WERI-Rb-1 (cell line): Measurements from ENCODE around the gene HACD2.
A peak's percentile ranks its signal among the peaks of the same experiment; 100 is the strongest.

Experiments used
- DNase-seq: peaks from one replicate; pipeline ENCODE4 v3.0.0-alpha.2; 2020
- H3K27ac ChIP-seq: fragments of 250-450 bp; sonication (Bioruptor Pico); 2 replicates; pipeline ENCODE4 v1.5.1; 2020; ENCODE audit warnings: mild to moderate bottlenecking, moderate library complexity
- H3K27me3 ChIP-seq: fragments of 250-450 bp; sonication (Bioruptor Pico); 2 replicates; pipeline ENCODE4 v1.5.1; 2021; ENCODE audit warnings: mild to moderate bottlenecking, low read depth, moderate library complexity; ENCODE audit not compliant: insufficient read depth, severe bottlenecking
- H3K36me3 ChIP-seq: fragments of 250-450 bp; sonication (Bioruptor Pico); 2 replicates; pipeline ENCODE4 v1.5.1; 2020; ENCODE audit warnings: mild to moderate bottlenecking, moderate library complexity
- H3K4me3 ChIP-seq: 2 replicates; pipeline ENCODE4 v1.5.1; 2011; ENCODE audit warnings: low read depth, mild to moderate bottlenecking, control low read depth, low read length
- H3K9me3 ChIP-seq: fragments of 250-450 bp; sonication (Bioruptor Pico); 2 replicates; pipeline ENCODE4 v1.5.1; 2021; ENCODE audit warnings: mild to moderate bottlenecking, moderate library complexity; ENCODE audit not compliant: severe bottlenecking
- CTCF ChIP-seq: IDR thresholded peaks from 2 replicates; pipeline ENCODE4 v1.5.1; 2011; ENCODE audit warnings: low read depth, mild to moderate bottlenecking, control low read depth, inconsistent platforms, low read length

The HACD2 gene

GRCh38 chr3:123584988-123585937, at the start of gene HACD2:
Gene HACD2 (minus strand): TSS chr3:123585053. CDS start chr3:123585027, 26 bp downstream.
- Histone ChIP-seq H3K27ac (peak within 1 kb of the TSS; percentile 100), H3K27me3 (no peaks in the 10 kb centered on the region), H3K4me3 (peak within 1 kb of the TSS; percentile 91), H3K9me3 (peaks cover 3% of the 10 kb centered on the region), H3K36me3 (peaks cover 17% of the 10 kb centered on the region)
- peak; percentile 97 for DNase-seq
- TF ChIP-seq CTCF: no peak

GRCh38 chr3:123634149-123635051, 49.5 kb upstream of the HACD2 start:
- Histone ChIP-seq H3K4me3 (no peak overlapping the region), H3K27me3 (no peaks in the 10 kb centered on the region), H3K27ac (no peak overlapping the region), H3K9me3 (no peaks in the 10 kb centered on the region), H3K36me3 (no peaks in the 10 kb centered on the region)
- no peak for TF ChIP-seq CTCF
- no peak for DNase-seq

GRCh38 chr3:123633530-123633929, 48.7 kb upstream of the HACD2 start:
- DNase-seq: no peak
- TF ChIP-seq CTCF: no peak
- no peak overlapping the region for H3K4me3 ChIP-seq
- H3K27me3 ChIP-seq: no peaks in the 10 kb centered on the region
- H3K36me3 ChIP-seq: no peaks in the 10 kb centered on the region
- H3K27ac ChIP-seq: no peak overlapping the region
- no peaks in the 10 kb centered on the region for H3K9me3 ChIP-seq

GRCh38 chr3:123632161-123632655, 47.4 kb upstream of the HACD2 start:
- no peak for TF ChIP-seq CTCF
- Histone ChIP-seq H3K27ac (no peak overlapping the region), H3K36me3 (no peaks in the 10 kb centered on the region), H3K27me3 (no peaks in the 10 kb centered on the region), H3K9me3 (no peaks in the 10 kb centered on the region), H3K4me3 (no peak overlapping the region)
- no peak for DNase-seq

GRCh38 chr3:123629747-123630047, 44.8 kb upstream of the HACD2 start:
- Histone ChIP-seq H3K27ac (no peak overlapping the region), H3K36me3 (no peaks in the 10 kb centered on the region), H3K27me3 (no peaks in the 10 kb centered on the region), H3K4me3 (no peak overlapping the region), H3K9me3 (no peaks in the 10 kb centered on the region)
- peak; percentile 31; the same call in 1 of the 2 replicates for TF ChIP-seq CTCF
- DNase-seq: no peak
